ENCODE data around the gene RGS4. TPM values are rescaled to one million over a fixed set of nuclear protein-coding genes. Genes with fewer than 3 reads are reported as not detected.

Gene RGS4
- 100 to 1,000 TPM in 1 of 8 experiments, 10 to 100 TPM in 4, 1 to 10 TPM in 1, under 1 TPM in 2; 0.13 to 165 (median 24.9) TPM for total RNA-seq

- H3K4me1 ChIP-seq (replicated peaks in 1 of 2): peaks cover 8 to 27% of the 10 kb centered on the region in 2 donors
- ATAC-seq (replicated peaks in 6 of 8): peak; percentile 97 to 100 (median 100)
- H3K4me3 ChIP-seq: peak within 1 kb of the TSS; percentile 18 to 30 (median 28)
- no peak within 1 kb of the TSS for H3K27ac ChIP-seq
- 0 to 14% (median 1%) methylated on average over 1 to 13 of the region's 13 CpGs; no CpG with 5 or more reads in 1 of the 10 experiments for WGBS, 10 experiments
- in situ Hi-C loops (cut with MboI; ENCODE audit: low pct_unique_long_range_greater_than_20kb in 2 of 9, low sequenced_read_pairs in 9 of 9, unreplicated experiment in 9 of 9): loop anchor here in 4 of 9 experiments (10.0 to 25.0 kb wide), 3 partner anchors 184 to 243 kb away; partner anchors contain the start of genes CCDC190 (in 3 of the 4) and NUF2 (in 1 of the 4)
These were observed at the start of gene RGS4 for GRCh38 chr1:163069142-163069541. RGS4 (plus strand) TSS chr1:163069361; CDS start chr1:163069485, 124 bp downstream.

GRCh38 chr1:163022129-163022528 is 47.0 kb upstream of the RGS4 start:
- Histone ChIP-seq H3K4me3 (no peak overlapping the region), H3K27ac (no peak overlapping the region), H3K4me1 (replicated peaks in 1 of 2) (peaks cover 0 to 3% of the 10 kb centered on the region in 2 donors)
- in situ Hi-C loops (cut with MboI; ENCODE audit: low pct_unique_long_range_greater_than_20kb in 2 of 9, low sequenced_read_pairs in 9 of 9, unreplicated experiment in 9 of 9): no loop called here
- ATAC-seq (replicated peaks in 6 of 8): no peak

- Histone ChIP-seq H3K4me3 (no peak overlapping the region), H3K27ac (no peak overlapping the region), H3K4me1 (replicated peaks in 1 of 2) (peaks cover 0 to 9% of the 10 kb centered on the region in 2 donors)
- in situ Hi-C loops (cut with MboI; ENCODE audit: low pct_unique_long_range_greater_than_20kb in 2 of 9, low sequenced_read_pairs in 9 of 9, unreplicated experiment in 9 of 9): no loop called here
- ATAC-seq (replicated peaks in 6 of 8): no peak
These were observed 41.6 kb upstream of the RGS4 start for GRCh38 chr1:163027610-163028009.

- 45 to 93% (median 82%) methylated on average over 4 to 5 of the region's 5 CpGs for WGBS, 10 experiments
- ATAC-seq (replicated peaks in 6 of 8): no peak
- no peak overlapping the region for H3K27ac ChIP-seq
These were observed 39.3 kb upstream of the RGS4 start for GRCh38 chr1:163029901-163030300.

GRCh38 chr1:163035446-163036249 is 33.5 kb upstream of the RGS4 start:
- H3K27ac ChIP-seq: peak overlapping the region in 1 of 2 donors; percentile 61
- 0 to 74% (median 37%) methylated on average over 1 to 3 of the region's 3 CpGs; no CpG with 5 or more reads in 2 of the 10 experiments for WGBS, 10 experiments
- no peak overlapping the region for H3K4me3 ChIP-seq
- in situ Hi-C loops (cut with MboI; ENCODE audit: low pct_unique_long_range_greater_than_20kb in 2 of 9, low sequenced_read_pairs in 9 of 9, unreplicated experiment in 9 of 9): no loop called here
- peaks cover 3 to 40% of the 10 kb centered on the region in 2 donors for H3K4me1 ChIP-seq (replicated peaks in 1 of 2)
- ATAC-seq (replicated peaks in 6 of 8): peak in 7 of 8 experiments; percentile 73 to 97 (median 91)

More at GRCh38 chr1:163029901-163030300, 39.3 kb upstream of the RGS4 start:
- H3K4me1 ChIP-seq (replicated peaks in 1 of 2): peaks cover 0 to 9% of the 10 kb centered on the region in 2 donors
- no peak overlapping the region for H3K4me3 ChIP-seq
- in situ Hi-C loops (cut with MboI; ENCODE audit: low pct_unique_long_range_greater_than_20kb in 2 of 9, low sequenced_read_pairs in 9 of 9, unreplicated experiment in 9 of 9): no loop called here

GRCh38 chr1:163036671-163037070 is 32.5 kb upstream of the RGS4 start:
- 0 to 80% (median 33%) methylated on average over 1 of the region's 1 CpG; no CpG with 5 or more reads in 5 of the 10 experiments for WGBS, 10 experiments
- H3K4me1 ChIP-seq (replicated peaks in 1 of 2): peaks cover 3 to 40% of the 10 kb centered on the region in 2 donors
- no peak overlapping the region for H3K4me3 ChIP-seq
- ATAC-seq (replicated peaks in 6 of 8): no peak
- in situ Hi-C loops (cut with MboI; ENCODE audit: low pct_unique_long_range_greater_than_20kb in 2 of 9, low sequenced_read_pairs in 9 of 9, unreplicated experiment in 9 of 9): no loop called here
- no peak overlapping the region for H3K27ac ChIP-seq

GRCh38 chr1:163038928-163039706 is 30.0 kb upstream of the RGS4 start:
- ATAC-seq (replicated peaks in 6 of 8): peak in 5 of 8 experiments; percentile 16 to 78 (median 50)
- no peak overlapping the region for H3K4me3 ChIP-seq
- in situ Hi-C loops (cut with MboI; ENCODE audit: low pct_unique_long_range_greater_than_20kb in 2 of 9, low sequenced_read_pairs in 9 of 9, unreplicated experiment in 9 of 9): no loop called here
- H3K4me1 ChIP-seq (replicated peaks in 1 of 2): peaks cover 3 to 40% of the 10 kb centered on the region in 2 donors
- WGBS, 10 experiments: 68 to 100% (median 85%) methylated on average over 1 to 2 of the region's 2 CpGs
- H3K27ac ChIP-seq: peak overlapping the region in 1 of 2 donors; percentile 16

GRCh38 chr1:163039707-163040093 is 29.5 kb upstream of the RGS4 start:
- Histone ChIP-seq H3K4me3 (no peak overlapping the region), H3K27ac (no peak overlapping the region), H3K4me1 (replicated peaks in 1 of 2) (peaks cover 3 to 40% of the 10 kb centered on the region in 2 donors)
- in situ Hi-C loops (cut with MboI; ENCODE audit: low pct_unique_long_range_greater_than_20kb in 2 of 9, low sequenced_read_pairs in 9 of 9, unreplicated experiment in 9 of 9): no loop called here
- 79 to 100% (median 88%) methylated on average over 2 of the region's 2 CpGs; no CpG with 5 or more reads in 4 of the 10 experiments for WGBS, 10 experiments
- no peak for ATAC-seq (replicated peaks in 6 of 8)

- Histone ChIP-seq H3K27ac (no peak overlapping the region), H3K4me1 (replicated peaks in 1 of 2) (peaks cover 8 to 36% of the 10 kb centered on the region in 2 donors), H3K4me3 (no peak overlapping the region)
- in situ Hi-C loops (cut with MboI; ENCODE audit: low pct_unique_long_range_greater_than_20kb in 2 of 9, low sequenced_read_pairs in 9 of 9, unreplicated experiment in 9 of 9): no loop called here
- 0 to 59% (median 17%) methylated on average over 1 of the region's 1 CpG; no CpG with 5 or more reads in 3 of the 10 experiments for WGBS, 10 experiments
- ATAC-seq (replicated peaks in 6 of 8): no peak
These were observed 23.1 kb upstream of the RGS4 start for GRCh38 chr1:163046071-163046470.

- in situ Hi-C loops (cut with MboI; ENCODE audit: low pct_unique_long_range_greater_than_20kb in 2 of 9, low sequenced_read_pairs in 9 of 9, unreplicated experiment in 9 of 9): no loop called here
- no peak overlapping the region for H3K4me3 ChIP-seq
- H3K27ac ChIP-seq: peak overlapping the region in 1 of 2 donors; percentile 5
- WGBS, 10 experiments: 81 to 100% (median 93%) methylated on average over 1 to 6 of the region's 6 CpGs; no CpG with 5 or more reads in 1 of the 10 experiments
- H3K4me1 ChIP-seq (replicated peaks in 1 of 2): peaks cover 8 to 42% of the 10 kb centered on the region in 2 donors
- ATAC-seq (replicated peaks in 6 of 8): peak in 3 of 8 experiments; percentile 12 to 31 (median 22)
These were observed 21.1 kb upstream of the RGS4 start for GRCh38 chr1:163047951-163048659.

- peak in 5 of 8 experiments; percentile 44 to 83 (median 80) for ATAC-seq (replicated peaks in 6 of 8)
- peak overlapping the region; percentile 26 to 50 for H3K27ac ChIP-seq
- in situ Hi-C loops (cut with MboI; ENCODE audit: low pct_unique_long_range_greater_than_20kb in 2 of 9, low sequenced_read_pairs in 9 of 9, unreplicated experiment in 9 of 9): no loop called here
- no peak overlapping the region for H3K4me3 ChIP-seq
- WGBS, 10 experiments: 33 to 71% (median 58%) methylated on average over 1 to 5 of the region's 5 CpGs; no CpG with 5 or more reads in 1 of the 10 experiments
- H3K4me1 ChIP-seq (replicated peaks in 1 of 2): peaks cover 13 to 50% of the 10 kb centered on the region in 2 donors
These were observed 20.3 kb upstream of the RGS4 start for GRCh38 chr1:163048869-163049268.

- 61 to 100% (median 87%) methylated on average over 1 to 6 of the region's 6 CpGs for WGBS, 10 experiments
- H3K4me3 ChIP-seq: no peak overlapping the region
- peak overlapping the region; percentile 26 to 50 for H3K27ac ChIP-seq
- in situ Hi-C loops (cut with MboI; ENCODE audit: low pct_unique_long_range_greater_than_20kb in 2 of 9, low sequenced_read_pairs in 9 of 9, unreplicated experiment in 9 of 9): no loop called here
- H3K4me1 ChIP-seq (replicated peaks in 1 of 2): peaks cover 17 to 54% of the 10 kb centered on the region in 2 donors
- no peak for ATAC-seq (replicated peaks in 6 of 8)
These were observed 19.9 kb upstream of the RGS4 start for GRCh38 chr1:163049296-163049695.
